HCT116 (cell line): ENCODE measurements around the gene HES5. TPM values are rescaled to one million over a fixed set of nuclear protein-coding genes. Genes with fewer than 3 reads are reported as not detected.

Experiments used
- ATAC-seq: fragments of 200-7000 bp; cut with Tn5 transposase; 2 replicates; pipeline ENCODE4 v1.9.1; 2020; ENCODE audit warnings: mild to moderate bottlenecking, moderate library complexity
- BruUV-seq: library from RNA; stranded (reverse); fragments of 400-500 nt; replicated peaks from 2 replicates; lab custom pipeline; 2021; lab: Mats Ljungman, UMichigan
- CTCF ChIA-PET: fragments of 300-600 bp; sonication (Branson Sonifier 250); formaldehyde crosslinking; loops from one replicate; lab custom pipeline; 2021; ENCODE audit warnings: antibody characterized with exemption; lab: Charles Lee
- POLR2A ChIA-PET: fragments of 300-600, 350-600 bp; sonication (Branson Sonifier 250); formaldehyde crosslinking; loops from one replicate; lab custom pipeline; 2021; ENCODE audit warnings: antibody characterized with exemption; lab: Charles Lee
- RAD21 ChIA-PET, 2 experiments: fragments of 300-600 bp; sonication (Branson Sonifier 250); formaldehyde crosslinking; loops; one replicate each; lab custom pipeline; 2023; ENCODE audit warnings: low total read pairs in 2 of 2; ENCODE audit not compliant: uncharacterized antibody in 2 of 2, unreplicated experiment in 2 of 2, low non-redundant PET in 1 of 2; lab: Charles Lee
- DNase-seq: peaks from one replicate; pipeline ENCODE4 v3.0.0-alpha.2; 2010; ENCODE audit warnings: low read depth, low spot score
- H2AFZ ChIP-seq: fragments of 200-600 bp; shearing (Covaris generic), sonication (generic); 2 replicates; pipeline ENCODE4 v1.6.1; 2017; ENCODE audit warnings: low read depth, mixed run types, mixed read lengths, antibody characterized with exemption, low read length; ENCODE audit not compliant: poor library complexity, severe bottlenecking
- H3K27ac ChIP-seq: 2 replicates; pipeline ENCODE4 v1.5.1; 2012; ENCODE audit warnings: low read depth, low read length
- H3K27me3 ChIP-seq: fragments of 200-600 bp; sonication (generic); 2 replicates; pipeline ENCODE4 v1.6.1; 2016; ENCODE audit warnings: mixed run types, low read length, mixed read lengths; ENCODE audit not compliant: insufficient read depth
- H3K36me3 ChIP-seq, 2 experiments: fragments of 200-500 bp in 1 of 2; fragments of 200-600 bp in 1 of 2; sonication (Bioruptor generic) in 1 of 2; sonication (generic) in 1 of 2; 2 replicates each; pipeline versions ENCODE4 v1.5.1 to v1.6.1; 2014 to 2016; ENCODE audit warnings: low read length in 2 of 2, inconsistent platforms in 1 of 2, mixed read lengths in 1 of 2, mixed run types in 1 of 2; ENCODE audit not compliant: insufficient read depth in 2 of 2, control insufficient read depth in 1 of 2
- H3K4me1 ChIP-seq, 2 experiments: fragments of 200-600 bp in 1 of 2; sonication (generic) in 1 of 2; 2 replicates each; pipeline versions ENCODE4 v1.5.1 to v1.6.1; 2012 to 2017; ENCODE audit warnings: low read length in 2 of 2, inconsistent platforms in 1 of 2, mild to moderate bottlenecking in 1 of 2, mixed read lengths in 1 of 2, mixed run types in 1 of 2, moderate library complexity in 1 of 2; ENCODE audit not compliant: insufficient read depth in 2 of 2, control insufficient read depth in 1 of 2
- H3K4me2 ChIP-seq: fragments of 200-600 bp; sonication (generic); 2 replicates; pipeline ENCODE4 v1.6.1; 2017; ENCODE audit warnings: mixed run types, low read length, mixed read lengths
- H3K4me3 ChIP-seq, 2 experiments: fragments of 200-600 bp in 1 of 2; sonication (generic) in 1 of 2; replicated peaks in 1 of 2; 2 replicates each; pipeline ENCODE4 v1.5.1; 2011 to 2016; ENCODE audit warnings: low read length in 2 of 2, control low read depth in 1 of 2, low read depth in 1 of 2, mild to moderate bottlenecking in 1 of 2, mixed read lengths in 1 of 2, mixed run types in 1 of 2
- H3K79me2 ChIP-seq: fragments of 200-600 bp; sonication (generic); 2 replicates; pipeline ENCODE4 v1.6.1; 2017; ENCODE audit warnings: mild to moderate bottlenecking, mixed run types, low read length, moderate library complexity, mixed read lengths; ENCODE audit not compliant: insufficient read depth
- H3K9ac ChIP-seq: fragments of 200-600 bp; sonication (generic); 2 replicates; pipeline ENCODE4 v1.6.1; 2016; ENCODE audit warnings: low read length, mixed read lengths
- H3K9me2 ChIP-seq: fragments of 200-600 bp; sonication (generic), shearing (Covaris generic); 2 replicates; pipeline ENCODE4 v1.6.1; 2017; ENCODE audit warnings: mixed run types, mild to moderate bottlenecking, moderate library complexity; ENCODE audit not compliant: insufficient read depth
- H3K9me3 ChIP-seq, 2 experiments: fragments of 200-500 bp in 1 of 2; fragments of 200-600 bp in 1 of 2; sonication (Bioruptor generic) in 1 of 2; sonication (generic) in 1 of 2; 2 replicates each; pipeline ENCODE4 v1.6.1; 2014 to 2017; ENCODE audit warnings: low read length in 2 of 2, mixed read lengths in 2 of 2, inconsistent platforms in 1 of 2, low read depth in 1 of 2, mild to moderate bottlenecking in 1 of 2, mixed run types in 1 of 2, moderate library complexity in 1 of 2; ENCODE audit not compliant: control insufficient read depth in 1 of 2, insufficient read depth in 1 of 2
- H4K20me1 ChIP-seq: fragments of 200-600 bp; sonication (generic), shearing (Covaris generic); 2 replicates; pipeline ENCODE4 v1.6.1; 2017; ENCODE audit warnings: mixed run types, mild to moderate bottlenecking, moderate library complexity; ENCODE audit not compliant: insufficient read depth
- CBX3 ChIP-seq: IDR thresholded peaks from 2 replicates; pipeline ENCODE4 v1.6.1; 2012; ENCODE audit warnings: low read depth
- EGR1 ChIP-seq: IDR thresholded peaks from 2 replicates; pipeline ENCODE4 v1.6.1; 2012; ENCODE audit warnings: low read depth
- ELF1 ChIP-seq: IDR thresholded peaks from 2 replicates; pipeline ENCODE4 v1.6.1; 2012; ENCODE audit warnings: low read depth, borderline replicate concordance
- EZH2 ChIP-seq: fragments of 200-600 bp; sonication (generic); IDR thresholded peaks from 2 replicates; pipeline ENCODE4 v1.6.1; 2017; ENCODE audit warnings: antibody characterized with exemption, mixed run types
- EZH2phosphoT487 ChIP-seq: fragments of 200-600 bp; IDR thresholded peaks from 2 replicates; pipeline ENCODE4 v1.6.1; 2018; ENCODE audit warnings: antibody characterized with exemption, borderline replicate concordance
- POLR2AphosphoS5 ChIP-seq: IDR thresholded peaks from 2 replicates; pipeline ENCODE4 v1.6.1; 2011; ENCODE audit warnings: mild to moderate bottlenecking, low read depth, low read length, moderate library complexity
- SIN3A ChIP-seq: IDR thresholded peaks from 2 replicates; pipeline ENCODE4 v1.6.1; 2012; ENCODE audit warnings: low read depth
- SP1 ChIP-seq: IDR thresholded peaks from 2 replicates; pipeline ENCODE4 v1.6.1; 2012; ENCODE audit warnings: low read depth
- ZFX ChIP-seq: fragments of 450-650 bp; IDR thresholded peaks from 2 replicates; pipeline ENCODE4 v1.6.1; 2017
- ZNF274 ChIP-seq: fragments of 200-500 bp; sonication (Bioruptor generic); IDR thresholded peaks from 2 replicates; pipeline ENCODE4 v1.6.1; 2014; ENCODE audit warnings: mild to moderate bottlenecking, low read depth, low read length, inconsistent platforms
- intact Hi-C: fragments of 100-400 bp; cut with micrococcal nuclease; formaldehyde crosslinking; loops from 2 replicates; pipeline ENCODE4 v1.10.0; 2022
- total RNA-seq: library from RNA; stranded (reverse); gene quantifications from one replicate; pipeline ENCODE4 v1.2.1, GENCODE V29; 2021; ENCODE audit not compliant: unreplicated experiment
- TF ChIP-seq, protein P1 (sequence below): IDR thresholded peaks from 2 replicates; pipeline ENCODE4 v1.6.1; 2012
- TF ChIP-seq, protein P2 (sequence below), 3 experiments: fragments of 200-600 bp in 1 of 3; sonication (generic) in 1 of 3; IDR thresholded peaks in 2 of 3; conservative IDR thresholded peaks in 1 of 3; 2 replicates each; pipeline ENCODE4 v1.5.1; 2012 to 2017; ENCODE audit warnings: low read depth in 2 of 3, low read length in 2 of 3, antibody characterized with exemption in 1 of 3, borderline replicate concordance in 1 of 3, control low read depth in 1 of 3, mild to moderate bottlenecking in 1 of 3, mixed read lengths in 1 of 3, mixed run types in 1 of 3, moderate library complexity in 1 of 3; ENCODE audit not compliant: insufficient read depth in 1 of 3
- TF ChIP-seq, protein P3 (sequence below): IDR thresholded peaks from 2 replicates; pipeline ENCODE4 v1.6.1; 2012; ENCODE audit warnings: low read depth
- TF ChIP-seq, protein P4 (sequence below): IDR thresholded peaks from 2 replicates; pipeline ENCODE4 v1.6.1; 2012

Gene HES5
- total RNA-seq, 1 experiment from 2014 or later, result not detected

GRCh38 chr1:2512862-2513421 lies 17.1 kb downstream of the HES5 start:
- H2AFZ ChIP-seq, result no peak overlapping the region
- no peaks in the 10 kb centered on the region for H3K9me3 ChIP-seq
- POLR2A ChIA-PET, result no interaction called here
- CTCF ChIA-PET, result no interaction called here
- no peak overlapping the region for H3K4me3 ChIP-seq
- H3K4me1 ChIP-seq, result no peaks in the 10 kb centered on the region
- DNase-seq (no peak), ATAC-seq (no peak)
- H3K36me3 ChIP-seq, result peaks cover 7 to 16% of the 10 kb centered on the region in 2 experiments; a peak in 3 of 4 replicates
- no peaks in the 10 kb centered on the region for H4K20me1 ChIP-seq
- no peaks in the 10 kb centered on the region for H3K27me3 ChIP-seq
- H3K79me2 ChIP-seq, result no peaks in the 10 kb centered on the region
- no peak overlapping the region for H3K27ac ChIP-seq
- no peak overlapping the region for H3K4me2 ChIP-seq
- TF ChIP-seq ZFX (no peak), EGR1 (no peak)
- no peak overlapping the region for H3K9ac ChIP-seq
- intact Hi-C loops, result no loop called here
- RAD21 ChIA-PET, result no interaction called here
- BruUV-seq, result no TSS peak
- H3K9me2 ChIP-seq, result no peaks in the 10 kb centered on the region

DNA sequence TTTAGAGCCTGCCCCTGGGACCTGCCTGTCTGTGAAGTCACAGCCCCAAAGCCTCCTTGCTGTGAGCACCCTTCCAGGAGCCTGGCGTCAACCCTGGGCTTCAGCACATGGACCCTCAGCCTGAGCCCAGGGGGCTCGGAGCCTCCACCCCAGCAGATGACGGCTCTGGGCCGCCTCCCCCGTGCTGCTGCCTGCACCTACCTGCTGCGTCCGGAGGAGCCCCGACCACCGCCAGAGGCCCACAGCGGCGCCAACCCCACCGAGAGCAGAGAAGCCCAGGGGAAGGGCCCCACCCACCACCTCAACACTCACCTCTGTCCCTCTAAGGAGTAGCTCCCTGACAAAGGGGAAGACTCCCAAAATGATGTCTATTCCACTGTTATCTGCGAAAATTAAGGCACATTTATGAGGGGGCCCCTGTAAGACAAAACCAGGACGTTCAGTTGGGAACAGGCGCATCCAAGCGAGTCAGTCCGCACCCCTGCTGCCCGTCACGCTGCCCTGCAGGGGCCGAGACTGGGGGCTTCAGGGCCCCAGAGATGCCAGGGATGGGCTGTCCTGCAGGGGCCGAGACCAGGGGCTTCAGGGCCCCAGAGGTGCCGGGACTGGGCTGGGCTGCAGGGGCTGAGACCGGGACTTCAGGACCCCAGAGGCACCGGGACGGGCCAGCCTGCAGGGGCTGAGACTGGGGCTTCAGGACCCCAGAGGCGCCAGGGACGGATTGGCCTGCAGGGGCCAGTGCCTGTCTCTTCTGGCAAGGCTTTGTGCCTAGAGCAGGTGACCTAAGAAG lies 19.5 kb downstream of the HES5 start:
- H3K79me2 ChIP-seq, result no peaks in the 10 kb centered on the region
- no TSS peak for BruUV-seq
- no peaks in the 10 kb centered on the region for H3K27me3 ChIP-seq
- no peaks in the 10 kb centered on the region for H4K20me1 ChIP-seq
- ChIA-PET POLR2A (no interaction called here), RAD21 (no interaction called here), CTCF (no interaction called here)
- no peak for ATAC-seq
- DNase-seq, result no peak
- H2AFZ ChIP-seq, result no peak overlapping the region
- peaks cover 6 to 7% of the 10 kb centered on the region in 2 experiments; a peak in 3 of 4 replicates for H3K36me3 ChIP-seq
- no peak overlapping the region for H3K9ac ChIP-seq
- H3K27ac ChIP-seq, result no peak overlapping the region
- H3K9me3 ChIP-seq, result no peaks in the 10 kb centered on the region
- no peak overlapping the region for H3K4me2 ChIP-seq
- H3K4me1 ChIP-seq, result no peaks in the 10 kb centered on the region
- intact Hi-C loops, result no loop called here
- no peak overlapping the region for H3K4me3 ChIP-seq
- H3K9me2 ChIP-seq, result no peaks in the 10 kb centered on the region
- no peak for TF ChIP-seq CBX3
- TF ChIP-seq, protein P1, sequence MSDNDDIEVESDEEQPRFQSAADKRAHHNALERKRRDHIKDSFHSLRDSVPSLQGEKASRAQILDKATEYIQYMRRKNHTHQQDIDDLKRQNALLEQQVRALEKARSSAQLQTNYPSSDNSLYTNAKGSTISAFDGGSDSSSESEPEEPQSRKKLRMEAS, result no peak
- no peak for TF ChIP-seq POLR2AphosphoS5
- TF ChIP-seq, protein P2, sequence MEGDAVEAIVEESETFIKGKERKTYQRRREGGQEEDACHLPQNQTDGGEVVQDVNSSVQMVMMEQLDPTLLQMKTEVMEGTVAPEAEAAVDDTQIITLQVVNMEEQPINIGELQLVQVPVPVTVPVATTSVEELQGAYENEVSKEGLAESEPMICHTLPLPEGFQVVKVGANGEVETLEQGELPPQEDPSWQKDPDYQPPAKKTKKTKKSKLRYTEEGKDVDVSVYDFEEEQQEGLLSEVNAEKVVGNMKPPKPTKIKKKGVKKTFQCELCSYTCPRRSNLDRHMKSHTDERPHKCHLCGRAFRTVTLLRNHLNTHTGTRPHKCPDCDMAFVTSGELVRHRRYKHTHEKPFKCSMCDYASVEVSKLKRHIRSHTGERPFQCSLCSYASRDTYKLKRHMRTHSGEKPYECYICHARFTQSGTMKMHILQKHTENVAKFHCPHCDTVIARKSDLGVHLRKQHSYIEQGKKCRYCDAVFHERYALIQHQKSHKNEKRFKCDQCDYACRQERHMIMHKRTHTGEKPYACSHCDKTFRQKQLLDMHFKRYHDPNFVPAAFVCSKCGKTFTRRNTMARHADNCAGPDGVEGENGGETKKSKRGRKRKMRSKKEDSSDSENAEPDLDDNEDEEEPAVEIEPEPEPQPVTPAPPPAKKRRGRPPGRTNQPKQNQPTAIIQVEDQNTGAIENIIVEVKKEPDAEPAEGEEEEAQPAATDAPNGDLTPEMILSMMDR (IDR thresholded peaks at IDR 0.05 in 2 of 3, conservative IDR thresholded peaks at IDR 0.05 in 1 of 3; ENCODE audit: borderline replicate concordance in 1 of 3, insufficient read depth in 1 of 3, low read depth in 2 of 3, low read length in 2 of 3), result no peak
- TF ChIP-seq, protein P3, sequence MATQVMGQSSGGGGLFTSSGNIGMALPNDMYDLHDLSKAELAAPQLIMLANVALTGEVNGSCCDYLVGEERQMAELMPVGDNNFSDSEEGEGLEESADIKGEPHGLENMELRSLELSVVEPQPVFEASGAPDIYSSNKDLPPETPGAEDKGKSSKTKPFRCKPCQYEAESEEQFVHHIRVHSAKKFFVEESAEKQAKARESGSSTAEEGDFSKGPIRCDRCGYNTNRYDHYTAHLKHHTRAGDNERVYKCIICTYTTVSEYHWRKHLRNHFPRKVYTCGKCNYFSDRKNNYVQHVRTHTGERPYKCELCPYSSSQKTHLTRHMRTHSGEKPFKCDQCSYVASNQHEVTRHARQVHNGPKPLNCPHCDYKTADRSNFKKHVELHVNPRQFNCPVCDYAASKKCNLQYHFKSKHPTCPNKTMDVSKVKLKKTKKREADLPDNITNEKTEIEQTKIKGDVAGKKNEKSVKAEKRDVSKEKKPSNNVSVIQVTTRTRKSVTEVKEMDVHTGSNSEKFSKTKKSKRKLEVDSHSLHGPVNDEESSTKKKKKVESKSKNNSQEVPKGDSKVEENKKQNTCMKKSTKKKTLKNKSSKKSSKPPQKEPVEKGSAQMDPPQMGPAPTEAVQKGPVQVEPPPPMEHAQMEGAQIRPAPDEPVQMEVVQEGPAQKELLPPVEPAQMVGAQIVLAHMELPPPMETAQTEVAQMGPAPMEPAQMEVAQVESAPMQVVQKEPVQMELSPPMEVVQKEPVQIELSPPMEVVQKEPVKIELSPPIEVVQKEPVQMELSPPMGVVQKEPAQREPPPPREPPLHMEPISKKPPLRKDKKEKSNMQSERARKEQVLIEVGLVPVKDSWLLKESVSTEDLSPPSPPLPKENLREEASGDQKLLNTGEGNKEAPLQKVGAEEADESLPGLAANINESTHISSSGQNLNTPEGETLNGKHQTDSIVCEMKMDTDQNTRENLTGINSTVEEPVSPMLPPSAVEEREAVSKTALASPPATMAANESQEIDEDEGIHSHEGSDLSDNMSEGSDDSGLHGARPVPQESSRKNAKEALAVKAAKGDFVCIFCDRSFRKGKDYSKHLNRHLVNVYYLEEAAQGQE, result no peak
- TF ChIP-seq EZH2phosphoT487, result no peak
- no peak for TF ChIP-seq EGR1
- no peak for TF ChIP-seq SP1
- no peak for TF ChIP-seq ELF1
- TF ChIP-seq EZH2, result no peak
- no peak for TF ChIP-seq SIN3A
- TF ChIP-seq, protein P4, sequence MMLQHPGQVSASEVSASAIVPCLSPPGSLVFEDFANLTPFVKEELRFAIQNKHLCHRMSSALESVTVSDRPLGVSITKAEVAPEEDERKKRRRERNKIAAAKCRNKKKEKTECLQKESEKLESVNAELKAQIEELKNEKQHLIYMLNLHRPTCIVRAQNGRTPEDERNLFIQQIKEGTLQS, result no peak
- no peak for TF ChIP-seq ZNF274
